OCI-LY7 (cell line): ENCODE measurements around the gene SFPQ. TPM values are rescaled to one million over a fixed set of nuclear protein-coding genes. Genes with fewer than 3 reads are reported as not detected.
A peak's percentile ranks its signal among the peaks of the same experiment; 100 is the strongest.

Experiments
- BruUV-seq: library from RNA; stranded (reverse); fragments of 400-500 nt; replicated peaks from 2 replicates; lab custom pipeline; 2021; lab: Mats Ljungman, UMichigan
- CTCF ChIA-PET: fragments of 300-600 bp; sonication (Branson Sonifier 250); formaldehyde crosslinking; loops from one replicate; lab custom pipeline; 2022; ENCODE audit warnings: antibody characterized with exemption; ENCODE audit not compliant: unreplicated experiment; lab: Charles Lee
- POLR2A ChIA-PET: fragments of 300-600 bp; sonication (Branson Sonifier 250); formaldehyde crosslinking; loops from one replicate; lab custom pipeline; 2022; ENCODE audit warnings: antibody characterized with exemption; lab: Charles Lee
- DNase-seq: peaks from one replicate; pipeline ENCODE4 v3.0.0-alpha.2; 2015; ENCODE audit warnings: low spot score
- H2AFZ ChIP-seq: fragments of 200-600 bp; sonication (generic), shearing (Covaris generic); 2 replicates; pipeline ENCODE4 v1.6.1; 2014; ENCODE audit warnings: mild to moderate bottlenecking, antibody characterized with exemption, low read length, moderate library complexity
- H3K27ac ChIP-seq: fragments of 200-600 bp; sonication (generic); 2 replicates; pipeline ENCODE4 v1.5.1; 2014; ENCODE audit warnings: mixed run types, low read depth, mild to moderate bottlenecking, moderate library complexity, low read length, inconsistent platforms; ENCODE audit not compliant: poor library complexity, severe bottlenecking
- H3K36me3 ChIP-seq: fragments of 200-600 bp; sonication (generic); 2 replicates; pipeline ENCODE4 v1.6.1; 2014; ENCODE audit warnings: mild to moderate bottlenecking, antibody characterized with exemption, low read length, moderate library complexity, mixed read lengths; ENCODE audit not compliant: insufficient read depth
- H3K4me1 ChIP-seq: fragments of 200-600 bp; sonication (generic); 2 replicates; pipeline ENCODE4 v1.5.1; 2014; ENCODE audit warnings: mild to moderate bottlenecking, low read length; ENCODE audit not compliant: insufficient read depth, poor library complexity, severe bottlenecking
- H3K4me2 ChIP-seq: fragments of 200-600 bp; sonication (generic); 2 replicates; pipeline ENCODE4 v1.6.1; 2014; ENCODE audit warnings: mild to moderate bottlenecking, low read length
- H3K4me3 ChIP-seq: fragments of 200-600 bp; sonication (generic); 2 replicates; pipeline ENCODE4 v1.5.1; 2014; ENCODE audit warnings: mild to moderate bottlenecking, low read depth, low read length; ENCODE audit not compliant: poor library complexity, severe bottlenecking
- H3K79me2 ChIP-seq: fragments of 200-600 bp; sonication (generic); 2 replicates; pipeline ENCODE4 v1.6.1; 2016; ENCODE audit warnings: low read depth, mild to moderate bottlenecking, low read length, moderate library complexity, mixed read lengths; ENCODE audit not compliant: insufficient read depth
- H3K9me2 ChIP-seq: fragments of 200-600 bp; sonication (generic); 2 replicates; pipeline ENCODE4 v1.6.1; 2016; ENCODE audit warnings: mild to moderate bottlenecking, low read length, mixed read lengths; ENCODE audit not compliant: insufficient read depth
- H3K9me3 ChIP-seq: fragments of 200-600 bp; sonication (generic); 2 replicates; pipeline ENCODE4 v1.6.1; 2014; ENCODE audit warnings: mild to moderate bottlenecking, mixed run types, low read length, mixed read lengths
- H4K20me1 ChIP-seq: fragments of 200-600 bp; sonication (generic); 2 replicates; pipeline ENCODE4 v1.6.1; 2014; ENCODE audit warnings: mild to moderate bottlenecking, antibody characterized with exemption, low read length, moderate library complexity, mixed read lengths; ENCODE audit not compliant: insufficient read depth
- CTCF ChIP-seq: fragments of 200-600 bp; sonication (generic); conservative IDR thresholded peaks from 2 replicates; pipeline ENCODE4 v1.5.1; 2014; ENCODE audit warnings: mild to moderate bottlenecking, antibody characterized with exemption, low read length, moderate library complexity, mixed read lengths
- EZH2phosphoT487 ChIP-seq: fragments of 200-600 bp; sonication (generic); IDR thresholded peaks from 2 replicates; pipeline ENCODE4 v1.6.1; 2018; ENCODE audit warnings: low read depth, borderline replicate concordance, mild to moderate bottlenecking, mixed run types, antibody characterized with exemption, low read length, moderate library complexity, mixed read lengths
- intact Hi-C: fragments of 100-400 bp; cut with micrococcal nuclease; formaldehyde crosslinking; loops from one replicate; pipeline ENCODE4 v1.10.0; 2022; ENCODE audit not compliant: unreplicated experiment
- total RNA-seq, 2 experiments: library from RNA; depleted of rRNA in 1 of 2; stranded (reverse); fragments of >200 nt in 1 of 2; shearing (Covaris generic) in 1 of 2; gene quantifications; 2 replicates each; pipeline ENCODE4 v1.2.3, GENCODE V29; 2014 to 2022

SFPQ gene
- total RNA-seq, 2 experiments from 2014 or later, result 395 to 532 TPM

DNA sequence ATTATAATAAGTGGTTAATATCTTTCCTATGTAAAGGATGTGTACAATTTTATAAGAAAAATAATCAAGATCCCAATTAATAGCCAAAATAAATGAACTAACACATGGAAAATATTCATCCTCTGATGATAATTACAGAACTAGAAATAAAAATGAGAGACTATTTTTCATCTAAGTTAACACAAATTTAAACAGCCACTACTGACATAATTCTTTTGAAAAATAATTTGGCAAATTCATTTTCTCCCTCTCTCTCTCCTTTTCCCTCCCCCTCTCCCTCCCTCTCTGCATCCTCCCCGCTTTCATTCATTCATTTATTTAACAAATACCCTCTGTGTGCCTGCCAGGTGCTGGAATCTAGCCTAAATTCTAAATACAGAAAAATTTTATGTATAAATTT, 10.3 kb upstream of the SFPQ start:
- H3K79me2 ChIP-seq, result no peaks in the 10 kb centered on the region
- no peak overlapping the region for H3K4me2 ChIP-seq
- H3K27ac ChIP-seq, result no peak overlapping the region
- no peak for TF ChIP-seq CTCF
- no peak for TF ChIP-seq EZH2phosphoT487
- no peaks in the 10 kb centered on the region for H4K20me1 ChIP-seq
- H3K4me3 ChIP-seq, result no peak overlapping the region
- DNase-seq, result no peak
- BruUV-seq, result no TSS peak
- no peak overlapping the region for H2AFZ ChIP-seq
- H3K9me2 ChIP-seq, result no peaks in the 10 kb centered on the region
- no peaks in the 10 kb centered on the region for H3K9me3 ChIP-seq
- POLR2A ChIA-PET, result no interaction called here
- CTCF ChIA-PET, result no interaction called here
- peaks cover 14% of the 10 kb centered on the region for H3K4me1 ChIP-seq
- intact Hi-C loops, result loop anchor here (5.0 to 10.0 kb wide), 2 partner anchors 222 to 364 kb away; no protein-coding TSS in a partner anchor
- H3K36me3 ChIP-seq, result no peaks in the 10 kb centered on the region

- H3K4me1 ChIP-seq, result peaks cover 14% of the 10 kb centered on the region
- no peaks in the 10 kb centered on the region for H3K36me3 ChIP-seq
- DNase-seq, result peak; percentile 89
- H3K9me2 ChIP-seq, result no peaks in the 10 kb centered on the region
- BruUV-seq, result no TSS peak
- H2AFZ ChIP-seq, result peak overlapping the region; percentile 98
- no peaks in the 10 kb centered on the region for H4K20me1 ChIP-seq
- H3K9me3 ChIP-seq, result no peaks in the 10 kb centered on the region
- intact Hi-C loops, result loop anchor here (1.0 to 10.0 kb wide), 4 partner anchors 9 to 365 kb away; partner anchors contain the start of gene SFPQ
- CTCF ChIA-PET, result no interaction called here
- peak overlapping the region; percentile 48 for H3K27ac ChIP-seq
- H3K4me3 ChIP-seq, result peak overlapping the region; percentile 3
- no peaks in the 10 kb centered on the region for H3K79me2 ChIP-seq
- TF ChIP-seq EZH2phosphoT487, result no peak
- peak; percentile 97 for TF ChIP-seq CTCF
- POLR2A ChIA-PET, result interaction anchor here (0.6 kb wide), 1 partner anchor 65 kb away, joined by 3 read pairs; no protein-coding TSS in a partner anchor
- H3K4me2 ChIP-seq, result peak overlapping the region; percentile 56
These were observed 9.2 kb upstream of the SFPQ start for GRCh38 chr1:35202048-35202719.

DNA sequence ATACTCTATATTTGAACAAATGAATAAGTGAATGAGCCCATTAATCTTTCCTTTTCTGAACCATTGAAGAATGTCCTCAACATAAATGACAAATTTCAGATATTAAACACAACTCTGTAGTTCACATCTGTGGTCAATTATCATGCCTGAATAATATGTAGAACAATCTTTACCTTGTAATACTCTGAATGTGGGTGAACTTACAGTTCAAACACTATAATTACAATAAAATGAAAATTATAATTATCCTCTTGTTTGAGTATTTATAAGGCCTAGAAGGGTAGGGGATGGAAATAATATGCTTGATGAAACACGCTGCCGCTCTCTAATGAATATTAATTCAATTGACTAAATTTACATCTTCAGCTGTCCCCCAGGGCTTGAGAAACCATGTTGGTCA, 8.7 kb upstream of the SFPQ start:
- Histone ChIP-seq H3K4me2 (peak overlapping the region; percentile 56), H3K36me3 (no peaks in the 10 kb centered on the region), H3K9me3 (no peaks in the 10 kb centered on the region), H3K79me2 (no peaks in the 10 kb centered on the region), H3K4me3 (no peak overlapping the region), H3K9me2 (no peaks in the 10 kb centered on the region), H4K20me1 (no peaks in the 10 kb centered on the region), H2AFZ (peak overlapping the region; percentile 98), H3K27ac (peak overlapping the region; percentile 48), H3K4me1 (peaks cover 14% of the 10 kb centered on the region)
- intact Hi-C loops, result loop anchor here (1.0 to 10.0 kb wide), 4 partner anchors 8 to 366 kb away; partner anchors contain the start of gene SFPQ
- POLR2A ChIA-PET, result no interaction called here
- no TSS peak for BruUV-seq
- TF ChIP-seq EZH2phosphoT487 (no peak), CTCF (no peak)
- CTCF ChIA-PET, result no interaction called here
- DNase-seq, result no peak
